HepG2 (cell line): ENCODE data around the gene NDUFB11. TPM values are rescaled to one million over a fixed set of nuclear protein-coding genes. Genes with fewer than 3 reads are reported as not detected.

Source experiments
- ARNTL ChIP-seq: sonication (generic); formaldehyde crosslinking; IDR thresholded peaks from 2 replicates; pipeline ENCODE4 v1.4.0; 2020; ENCODE audit warnings: mild to moderate bottlenecking, missing genetic modification reagents
- CREB1 ChIP-seq, 2 experiments: fragments of 450-650 bp in 1 of 2; IDR thresholded peaks; 2 replicates each; pipeline ENCODE4 v1.6.1; 2016 to 2017; ENCODE audit warnings: control low read depth in 1 of 2, mild to moderate bottlenecking in 1 of 2, missing compliant biosample characterization in 1 of 2, missing genetic modification characterization in 1 of 2
- MAX ChIP-seq: IDR thresholded peaks from 2 replicates; pipeline ENCODE4 v1.6.1; 2012; ENCODE audit warnings: inconsistent platforms
- RNF2 ChIP-seq: fragments of 450-650 bp; conservative IDR thresholded peaks from 2 replicates; pipeline ENCODE4 v1.6.1; 2016; ENCODE audit warnings: low read depth
- SALL1 ChIP-seq: sonication (generic); formaldehyde crosslinking; IDR thresholded peaks from 2 replicates; pipeline ENCODE4 v1.8.0; 2022; ENCODE audit warnings: mild to moderate bottlenecking, missing genetic modification reagents
- SMAD3 ChIP-seq: sonication (generic); formaldehyde crosslinking; IDR thresholded peaks from 2 replicates; pipeline ENCODE4 v1.4.0; 2020; ENCODE audit warnings: missing genetic modification reagents
- SMYD3 ChIP-seq: sonication (generic); formaldehyde crosslinking; IDR thresholded peaks from 2 replicates; pipeline ENCODE4 v1.8.1; 2023; ENCODE audit warnings: mild to moderate bottlenecking, missing genetic modification reagents
- SP4 ChIP-seq: sonication (generic); formaldehyde crosslinking; IDR thresholded peaks from 2 replicates; pipeline ENCODE4 v1.8.1; 2023; ENCODE audit warnings: mild to moderate bottlenecking, missing genetic modification reagents
- TBP ChIP-seq: sonication (generic); formaldehyde crosslinking; IDR thresholded peaks from 2 replicates; pipeline ENCODE4 v1.5.0; 2020; ENCODE audit warnings: missing genetic modification reagents
- TEAD3 ChIP-seq: optimal IDR thresholded peaks from 2 replicates; pipeline ENCODE3; 2016; ENCODE audit warnings: borderline replicate concordance
- YEATS2 ChIP-seq: sonication (generic); formaldehyde crosslinking; IDR thresholded peaks from 2 replicates; pipeline ENCODE4 v1.4.0; 2020; ENCODE audit warnings: missing genetic modification reagents, borderline replicate concordance
- ZKSCAN8 ChIP-seq: IDR thresholded peaks from 2 replicates; pipeline ENCODE4 v1.6.1; 2016; ENCODE audit warnings: borderline replicate concordance, missing genetic modification reagents, missing compliant biosample characterization
- ZMYM2 ChIP-seq: sonication (generic); formaldehyde crosslinking; IDR thresholded peaks from 2 replicates; pipeline ENCODE4 v1.8.0; 2022; ENCODE audit warnings: mild to moderate bottlenecking, missing genetic modification reagents
- ZNF121 ChIP-seq: sonication (generic); formaldehyde crosslinking; IDR thresholded peaks from 2 replicates; pipeline ENCODE4 v1.5.0; 2020; ENCODE audit warnings: mild to moderate bottlenecking, missing genetic modification reagents
- ZNF142 ChIP-seq: sonication (generic); formaldehyde crosslinking; IDR thresholded peaks from 2 replicates; pipeline ENCODE4 v1.4.0; 2020; ENCODE audit warnings: missing genetic modification reagents
- ZNF260 ChIP-seq: sonication (generic); formaldehyde crosslinking; IDR thresholded peaks from 2 replicates; pipeline ENCODE4 v1.4.0; 2020; ENCODE audit warnings: missing genetic modification reagents, low read depth, mild to moderate bottlenecking, borderline replicate concordance
- ZNF556 ChIP-seq: sonication (generic); formaldehyde crosslinking; IDR thresholded peaks from 2 replicates; pipeline ENCODE4 v1.4.0; 2020; ENCODE audit warnings: mild to moderate bottlenecking, missing genetic modification reagents, borderline replicate concordance
- ZNF574 ChIP-seq: sonication (generic); formaldehyde crosslinking; IDR thresholded peaks from 2 replicates; pipeline ENCODE4 v1.4.0; 2020; ENCODE audit warnings: missing genetic modification reagents
- ZNF629 ChIP-seq: sonication (generic); formaldehyde crosslinking; conservative IDR thresholded peaks from 2 replicates; pipeline ENCODE4 v1.5.0; 2020; ENCODE audit warnings: missing genetic modification reagents
- ZNF660 ChIP-seq: sonication (generic); formaldehyde crosslinking; IDR thresholded peaks from 2 replicates; pipeline ENCODE4 v1.5.1; 2020; ENCODE audit warnings: mild to moderate bottlenecking, low read depth, missing genetic modification reagents, borderline replicate concordance
- ZSCAN12 ChIP-seq: sonication (generic); formaldehyde crosslinking; IDR thresholded peaks from 2 replicates; pipeline ENCODE4 v1.9.0; 2021; ENCODE audit warnings: mild to moderate bottlenecking, missing genetic modification reagents
- polyA plus RNA-seq, 8 experiments: library from polyadenylated mRNA; depleted of rRNA in 3 of 8; stranded (reverse) in 7 of 8; unstranded in 1 of 8; fragments of >200 nt; fragmentation: Illumina TruSeq in 4 of 8; extraction: Trizol in 4 of 8; gene quantifications; 2 replicates each; pipeline versions ENCODE4 v1.2.1 to v1.2.3, GENCODE V29; 2011 to 2016; ENCODE audit warnings: low read depth in 4 of 8, missing spikeins in 1 of 8, mixed read lengths in 1 of 8; ENCODE audit not compliant: insufficient read depth in 1 of 8
- total RNA-seq, 5 experiments: library from RNA; depleted of rRNA; stranded (reverse); fragments of >200 nt; fragmentation: Illumina TruSeq; extraction: Trizol; gene quantifications; 2 replicates each; pipeline ENCODE4 v1.2.3, GENCODE V29; 2016; ENCODE audit warnings: low read depth in 1 of 5

NDUFB11 gene
- total and polyA plus RNA-seq, 2 of the 13 experiments (the other 11 are each of a cell fraction or from before 2014, with no cell fraction given), result 46.6 to 100 TPM

- TF ChIP-seq ZNF574, result peak; percentile 69
- 0 out of 2 replicates have a peak, but pooled peaks have one; percentile 36 for TF ChIP-seq TBP
- TF ChIP-seq ZNF629, result peak; percentile 93
- TF ChIP-seq ZNF556 (CRISPR knock-in tag), result peak; percentile 59; the same call in 1 of the 2 replicates
- TF ChIP-seq ZNF142 (CRISPR knock-in tag), result no peak
- peak; percentile 73 for TF ChIP-seq ARNTL (CRISPR knock-in tag)
- TF ChIP-seq CREB1 (IDR thresholded peaks at IDR 0.05), result peak; percentile 35; the same call in 1 of the 2 replicates
- peak; percentile 70 for TF ChIP-seq CREB1 (CRISPR knock-in tag; IDR thresholded peaks at IDR 0.05)
- TF ChIP-seq MAX, result peak; percentile 96
- TF ChIP-seq TEAD3, result peak; percentile 55
- TF ChIP-seq RNF2, result 0 out of 2 replicates have a peak, but pooled peaks have one; percentile 33
- TF ChIP-seq YEATS2, result peak; percentile 20; the same call in 1 of the 2 replicates
- no peak for TF ChIP-seq ZSCAN12 (CRISPR knock-in tag)
- peak; percentile 64 for TF ChIP-seq SALL1
- no peak for TF ChIP-seq ZKSCAN8
- TF ChIP-seq ZMYM2 (CRISPR knock-in tag), result no peak
- peak; percentile 53; the same call in 1 of the 2 replicates for TF ChIP-seq SMAD3 (CRISPR knock-in tag)
- no peak for TF ChIP-seq ZNF260 (CRISPR knock-in tag)
- TF ChIP-seq SP4 (CRISPR knock-in tag), result 0 out of 2 replicates have a peak, but pooled peaks have one; percentile 36
- TF ChIP-seq ZNF660, result no peak
- TF ChIP-seq SMYD3 (CRISPR knock-in tag), result no peak
- TF ChIP-seq ZNF121 (CRISPR knock-in tag), result no peak
Observed at GRCh38 chrX:47190445-47191269, 46.2 kb upstream of the NDUFB11 start (continued).
